Panc1 (cell line): ENCODE data around the gene PIGZ. TPM values are rescaled to one million over a fixed set of nuclear protein-coding genes. Genes with fewer than 3 reads are reported as not detected.

Experiments used
- ATAC-seq: fragments of 200-7000 bp; cut with Tn5 transposase; 2 replicates; pipeline ENCODE4 v1.9.1; 2020; ENCODE audit warnings: mild to moderate bottlenecking, moderate library complexity
- BruUV-seq: library from RNA; stranded (reverse); fragments of 400-500 nt; replicated peaks from 2 replicates; lab custom pipeline; 2021; lab: Mats Ljungman, UMichigan
- CTCF ChIA-PET: fragments of 300-600 bp; sonication (Branson Sonifier 250); formaldehyde crosslinking; loops from one replicate; lab custom pipeline; 2022; ENCODE audit warnings: antibody characterized with exemption; lab: Charles Lee
- POLR2A ChIA-PET: fragments of 300-600 bp; sonication (Branson Sonifier 250); formaldehyde crosslinking; loops from one replicate; lab custom pipeline; 2022; ENCODE audit warnings: antibody characterized with exemption; lab: Charles Lee
- DNase-seq: peaks from one replicate; pipeline ENCODE4 v3.0.0-alpha.2; 2010; ENCODE audit warnings: low read depth, low spot score
- H3K27ac ChIP-seq: 2 replicates; pipeline ENCODE4 v1.5.1; 2011; ENCODE audit warnings: mild to moderate bottlenecking, low read length, inconsistent platforms
- H3K27me3 ChIP-seq: fragments of 200-500 bp; sonication (Bioruptor generic); 2 replicates; pipeline ENCODE4 v1.6.0; 2014; ENCODE audit warnings: low read length, inconsistent platforms; ENCODE audit not compliant: control insufficient read depth, insufficient read depth
- H3K36me3 ChIP-seq: fragments of 200-500 bp; sonication (Bioruptor generic); 2 replicates; pipeline ENCODE4 v1.5.1; 2014; ENCODE audit warnings: inconsistent platforms, mild to moderate bottlenecking, low read length, moderate library complexity; ENCODE audit not compliant: control insufficient read depth, insufficient read depth
- H3K4me1 ChIP-seq: 2 replicates; pipeline ENCODE4 v1.5.1; 2011; ENCODE audit warnings: inconsistent platforms, mild to moderate bottlenecking, low read length, moderate library complexity; ENCODE audit not compliant: control insufficient read depth, insufficient read depth
- H3K4me3 ChIP-seq, 2 experiments: 2 replicates each; pipeline ENCODE4 v1.5.1; 2011 to 2012; ENCODE audit warnings: low read depth in 2 of 2, low read length in 2 of 2, mild to moderate bottlenecking in 2 of 2, inconsistent platforms in 1 of 2, moderate library complexity in 1 of 2
- H3K9me3 ChIP-seq: fragments of 200-500 bp; sonication (Bioruptor generic); 2 replicates; pipeline ENCODE4 v1.5.1; 2014; ENCODE audit warnings: low read depth, mild to moderate bottlenecking, inconsistent platforms, low read length, moderate library complexity; ENCODE audit not compliant: control insufficient read depth, insufficient read depth
- CTCF ChIP-seq: fragments of 450-650 bp; IDR thresholded peaks from 2 replicates; pipeline ENCODE4 v1.5.1; 2017; ENCODE audit warnings: mild to moderate bottlenecking
- POLR2AphosphoS5 ChIP-seq: IDR thresholded peaks from 2 replicates; pipeline ENCODE4 v1.6.1; 2012; ENCODE audit warnings: mild to moderate bottlenecking, low read depth, low read length, moderate library complexity
- REST ChIP-seq, 2 experiments: IDR thresholded peaks; 2 replicates each; pipeline ENCODE4 v1.6.1; 2011 to 2012; ENCODE audit warnings: low read depth in 2 of 2, control low read depth in 1 of 2, low read length in 1 of 2, mild to moderate bottlenecking in 1 of 2, moderate library complexity in 1 of 2; ENCODE audit not compliant: insufficient read depth in 1 of 2
- SIN3A ChIP-seq: IDR thresholded peaks from 2 replicates; pipeline ENCODE4 v1.6.1; 2012; ENCODE audit warnings: low read depth, mild to moderate bottlenecking, low read length, moderate library complexity, borderline replicate concordance; ENCODE audit not compliant: insufficient read depth
- TCF7L2 ChIP-seq: IDR thresholded peaks from 2 replicates; pipeline ENCODE4 v1.6.1; 2011; ENCODE audit warnings: mild to moderate bottlenecking, low read depth, low read length, inconsistent platforms
- in situ Hi-C: cut with HindIII; loops from 2 replicates; pipeline ENCODE4 v1.10.0; 2016; ENCODE audit warnings: low sequenced_read_pairs, low pct_unique_long_range_greater_than_20kb
- intact Hi-C: fragments of 100-400 bp; cut with micrococcal nuclease; formaldehyde crosslinking; loops from one replicate; pipeline ENCODE4 v1.10.0; 2022; ENCODE audit not compliant: unreplicated experiment
- total RNA-seq: library from RNA; stranded (reverse); gene quantifications from one replicate; pipeline ENCODE4 v1.2.1, GENCODE V29; 2021; ENCODE audit not compliant: unreplicated experiment

PIGZ gene
- total RNA-seq, 1 experiment from 2014 or later: 6.3 TPM

- DNase-seq: no peak
- H3K4me1 ChIP-seq: no peaks in the 10 kb centered on the region
- TF ChIP-seq POLR2AphosphoS5: no peak
- TF ChIP-seq TCF7L2: no peak
- no peak for TF ChIP-seq CTCF
- TF ChIP-seq REST (IDR thresholded peaks at IDR 0.05; ENCODE audit: insufficient read depth in 1 of 2, low read depth in 2 of 2, low read length in 1 of 2): no peak
- TF ChIP-seq SIN3A: no peak
- POLR2A ChIA-PET: no interaction called here
- in situ Hi-C loops: no loop called here
- no peaks in the 10 kb centered on the region for H3K36me3 ChIP-seq
- no peak overlapping the region for H3K27ac ChIP-seq
- CTCF ChIA-PET: no interaction called here
- intact Hi-C loops: no loop called here
- no TSS peak for BruUV-seq
- peaks cover 3% of the 10 kb centered on the region; the same call in 1 of the 2 replicates for H3K27me3 ChIP-seq
- H3K9me3 ChIP-seq: peaks cover 5% of the 10 kb centered on the region; the same call in 1 of the 2 replicates
- H3K4me3 ChIP-seq: no peak overlapping the region
- ATAC-seq: no peak
Measured at GRCh38 chr3:196983186-196983585, 14.6 kb upstream of the PIGZ start.

- peaks cover 3% of the 10 kb centered on the region; the same call in 1 of the 2 replicates for H3K27me3 ChIP-seq
- no peaks in the 10 kb centered on the region for H3K4me1 ChIP-seq
- H3K36me3 ChIP-seq: no peaks in the 10 kb centered on the region
- intact Hi-C loops (no loop called here), in situ Hi-C loops (no loop called here)
- H3K4me3 ChIP-seq: no peak overlapping the region
- TF ChIP-seq REST (IDR thresholded peaks at IDR 0.05; ENCODE audit: insufficient read depth in 1 of 2, low read depth in 2 of 2, low read length in 1 of 2) (no peak), POLR2AphosphoS5 (no peak), TCF7L2 (no peak), SIN3A (no peak)
- no peak for ATAC-seq
- H3K9me3 ChIP-seq: peaks cover 5% of the 10 kb centered on the region; the same call in 1 of the 2 replicates
- DNase-seq: no peak
- CTCF ChIA-PET: no interaction called here
- no TSS peak for BruUV-seq
- POLR2A ChIA-PET: no interaction called here
- H3K27ac ChIP-seq: no peak overlapping the region
Measured at GRCh38 chr3:196981657-196982056, 13.0 kb upstream of the PIGZ start.
